GM23338 (cell line): ENCODE results near the gene RPL27A.

Experiments used
- EZH2 ChIP-seq: fragments of 200-600 bp; sonication (generic); IDR thresholded peaks from one replicate; pipeline ENCODE4 v1.8.0; 2017; ENCODE audit warnings: antibody characterized with exemption, mild to moderate bottlenecking, low read depth; ENCODE audit not compliant: unreplicated experiment
- STAT1 ChIP-seq: IDR thresholded peaks from one replicate; pipeline ENCODE4 v1.6.1; 2016; ENCODE audit warnings: antibody characterized with exemption; ENCODE audit not compliant: unreplicated experiment
- TF ChIP-seq, protein P1 (sequence below), 2 experiments: fragments of 200-600 bp in 1 of 2; sonication (generic) in 1 of 2; conservative IDR thresholded peaks; 2 replicates each; pipeline versions ENCODE4 v1.5.1 to v1.6.1; 2016 to 2017; ENCODE audit warnings: antibody characterized with exemption in 2 of 2, low read depth in 2 of 2, mild to moderate bottlenecking in 2 of 2, moderate library complexity in 1 of 2

DNA sequence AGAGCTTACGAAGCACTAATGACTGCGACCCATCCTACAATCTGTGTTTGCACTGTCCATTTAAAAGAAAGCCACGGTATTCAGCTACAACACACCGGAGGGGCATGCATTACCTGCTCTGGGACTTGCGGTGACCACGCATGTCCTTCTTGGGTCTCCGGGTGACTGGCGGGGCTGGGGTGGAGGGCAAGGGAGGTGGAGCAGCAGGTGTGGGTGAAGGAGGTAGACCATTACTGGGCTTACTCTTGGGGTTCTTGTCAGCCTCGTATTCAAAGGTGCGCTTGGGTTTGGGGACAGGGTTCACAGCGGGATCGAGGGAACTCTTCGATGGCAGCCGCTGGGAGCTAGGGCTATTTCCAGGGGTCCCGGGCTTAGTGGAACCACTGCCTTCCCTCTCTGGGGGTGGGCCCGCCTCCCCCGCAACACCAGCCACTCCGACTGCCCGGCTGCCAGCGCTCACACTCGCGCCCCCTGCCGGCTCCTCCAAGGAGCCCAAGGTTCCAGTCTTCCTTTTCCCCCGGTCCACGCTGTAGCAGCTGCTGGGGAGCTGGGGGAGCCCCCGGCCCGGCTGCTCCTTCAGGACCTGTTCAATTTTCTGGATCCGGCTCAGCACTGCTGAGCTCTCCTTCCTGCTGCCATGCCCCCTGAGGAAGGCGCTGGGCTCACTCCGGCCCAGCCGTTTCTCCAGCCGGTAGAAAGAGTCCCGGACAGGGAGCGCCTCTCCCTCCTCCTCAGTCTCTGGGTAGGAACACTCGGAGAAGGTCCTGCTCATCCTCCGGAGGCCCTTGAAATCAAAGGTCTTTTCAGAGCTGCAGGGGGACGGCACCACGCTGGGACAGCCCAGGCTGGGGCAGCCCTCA, 47.5 kb downstream of the RPL27A start:
- TF ChIP-seq STAT1, result no peak
- TF ChIP-seq, protein P1, sequence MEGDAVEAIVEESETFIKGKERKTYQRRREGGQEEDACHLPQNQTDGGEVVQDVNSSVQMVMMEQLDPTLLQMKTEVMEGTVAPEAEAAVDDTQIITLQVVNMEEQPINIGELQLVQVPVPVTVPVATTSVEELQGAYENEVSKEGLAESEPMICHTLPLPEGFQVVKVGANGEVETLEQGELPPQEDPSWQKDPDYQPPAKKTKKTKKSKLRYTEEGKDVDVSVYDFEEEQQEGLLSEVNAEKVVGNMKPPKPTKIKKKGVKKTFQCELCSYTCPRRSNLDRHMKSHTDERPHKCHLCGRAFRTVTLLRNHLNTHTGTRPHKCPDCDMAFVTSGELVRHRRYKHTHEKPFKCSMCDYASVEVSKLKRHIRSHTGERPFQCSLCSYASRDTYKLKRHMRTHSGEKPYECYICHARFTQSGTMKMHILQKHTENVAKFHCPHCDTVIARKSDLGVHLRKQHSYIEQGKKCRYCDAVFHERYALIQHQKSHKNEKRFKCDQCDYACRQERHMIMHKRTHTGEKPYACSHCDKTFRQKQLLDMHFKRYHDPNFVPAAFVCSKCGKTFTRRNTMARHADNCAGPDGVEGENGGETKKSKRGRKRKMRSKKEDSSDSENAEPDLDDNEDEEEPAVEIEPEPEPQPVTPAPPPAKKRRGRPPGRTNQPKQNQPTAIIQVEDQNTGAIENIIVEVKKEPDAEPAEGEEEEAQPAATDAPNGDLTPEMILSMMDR (conservative IDR thresholded peaks at IDR 0.05; ENCODE audit: low read depth in 2 of 2), result peak; percentile 36 to 56
- no peak for TF ChIP-seq EZH2
